Left lung (tissue), 10 donors: ENCODE results near the gene MRPS35. TPM values are rescaled to one million over a fixed set of nuclear protein-coding genes. Genes with fewer than 3 reads are reported as not detected.

Experiments
- ATAC-seq: fragments of 200-7000 bp; cut with Tn5 transposase; one replicate; pipeline ENCODE4 v1.9.1; 2020; ENCODE audit warnings: moderate library complexity
- DNase-seq, 4 donors: peaks; one replicate each; pipeline ENCODE4 v3.0.0-alpha.2; 2013 to 2020
- H3K27ac ChIP-seq, 2 donors: fragments of 200-600 bp; sonication (generic) in 1 of 2; one replicate each; pipeline versions ENCODE4 v1.5.0 to v1.8.0; 2020 to 2021
- H3K27me3 ChIP-seq, 2 donors: fragments of 200-600 bp; sonication (generic) in 1 of 2; one replicate each; pipeline versions ENCODE4 v1.5.0 to v1.8.0; 2020 to 2021
- H3K36me3 ChIP-seq, 2 donors: fragments of 200-600 bp; sonication (generic) in 1 of 2; one replicate each; pipeline versions ENCODE4 v1.5.0 to v1.8.0; 2020 to 2021
- H3K4me1 ChIP-seq, 2 donors: fragments of 200-600 bp; one replicate each; pipeline ENCODE4 v1.8.0; 2021
- H3K4me3 ChIP-seq, 2 donors: fragments of 200-600 bp; sonication (generic) in 1 of 2; one replicate each; pipeline versions ENCODE4 v1.5.0 to v1.8.0; 2020 to 2021; ENCODE audit warnings: mild to moderate bottlenecking in 1 of 2
- H3K9me3 ChIP-seq, 2 donors: fragments of 200-600 bp; sonication (generic) in 1 of 2; one replicate each; pipeline versions ENCODE4 v1.5.0 to v1.8.0; 2020 to 2021
- CTCF ChIP-seq, 2 donors: fragments of 200-600 bp; sonication (generic) in 1 of 2; IDR thresholded peaks; one replicate each; pipeline versions ENCODE4 v1.5.0 to v1.8.0; 2021; ENCODE audit warnings: antibody characterized with exemption in 2 of 2
- intact Hi-C, 2 donors: fragments of 100-400 bp; cut with DNase I; formaldehyde crosslinking; loops; one replicate each; pipeline versions ENCODE4 v1.11.2 to v1.14.2; 2022
- polyA plus RNA-seq, 6 donors: library from polyadenylated mRNA; unstranded; fragments of 120-200 nt; gene quantifications; one replicate each; pipeline ENCODE4 v1.2.1, GENCODE V29; 2013; ENCODE audit not compliant: insufficient read length in 6 of 6
- total RNA-seq, 2 donors: library from RNA; stranded (reverse); fragmentation: NEBNext Ultra II Directional; extraction: Animal tissue kit (Norgen Biotek cat#: 25700); gene quantifications; one replicate each; pipeline ENCODE4 v1.2.1, GENCODE V29; 2021
- donor health status: DM: no; HTN: yes; CAD: no.
- donor health status: DM: no; HTN: no; CAD: no.

MRPS35 gene
- total and polyA plus RNA-seq, 8 donors = 31.9 to 56.6 (median 50.7) TPM

- no peaks in the 10 kb centered on the region for H3K4me1 ChIP-seq
- H3K27me3 ChIP-seq = no peaks in the 10 kb centered on the region
- no peak overlapping the region for H3K27ac ChIP-seq
- no peak for DNase-seq
- TF ChIP-seq CTCF (IDR thresholded peaks at IDR 0.05) = no peak
- no peaks in the 10 kb centered on the region for H3K36me3 ChIP-seq
- ATAC-seq = no peak
- intact Hi-C loops = no loop called here
- no peak overlapping the region for H3K4me3 ChIP-seq
- no peaks in the 10 kb centered on the region for H3K9me3 ChIP-seq
Measured at GRCh38 chr12:27769142-27769673, 58.6 kb downstream of the MRPS35 start.

- H3K27ac ChIP-seq = no peak overlapping the region
- H3K27me3 ChIP-seq = no peaks in the 10 kb centered on the region
- intact Hi-C loops = no loop called here
- ATAC-seq = no peak
- H3K4me3 ChIP-seq = no peak overlapping the region
- H3K9me3 ChIP-seq = no peaks in the 10 kb centered on the region
- no peaks in the 10 kb centered on the region for H3K4me1 ChIP-seq
- H3K36me3 ChIP-seq = no peaks in the 10 kb centered on the region
- DNase-seq = no peak
- TF ChIP-seq CTCF (IDR thresholded peaks at IDR 0.05) = no peak
Measured at GRCh38 chr12:27771481-27772327, 61.1 kb downstream of the MRPS35 start.

- no peaks in the 10 kb centered on the region for H3K36me3 ChIP-seq
- TF ChIP-seq CTCF (IDR thresholded peaks at IDR 0.05) = no peak
- ATAC-seq = no peak
- DNase-seq = no peak
- no peaks in the 10 kb centered on the region for H3K9me3 ChIP-seq
- no peak overlapping the region for H3K4me3 ChIP-seq
- intact Hi-C loops = no loop called here
- no peaks in the 10 kb centered on the region for H3K4me1 ChIP-seq
- no peaks in the 10 kb centered on the region for H3K27me3 ChIP-seq
- H3K27ac ChIP-seq = no peak overlapping the region
Measured at GRCh38 chr12:27772328-27773049, 61.9 kb downstream of the MRPS35 start.

GRCh38 chr12:27777141-27777540 lies 66.5 kb downstream of the MRPS35 start:
- TF ChIP-seq CTCF (IDR thresholded peaks at IDR 0.05) = no peak

GRCh38 chr12:27778206-27778605 lies 67.6 kb downstream of the MRPS35 start:
- no peak for TF ChIP-seq CTCF (IDR thresholded peaks at IDR 0.05)
- Histone ChIP-seq H3K4me1 (peaks cover 13 to 29% of the 10 kb centered on the region in 2 donors), H3K27me3 (no peaks in the 10 kb centered on the region), H3K36me3 (no peaks in the 10 kb centered on the region), H3K4me3 (no peak overlapping the region), H3K27ac (no peak overlapping the region), H3K9me3 (no peaks in the 10 kb centered on the region)
- DNase-seq (no peak), ATAC-seq (no peak)
- intact Hi-C loops = no loop called here

More at GRCh38 chr12:27777141-27777540, 66.5 kb downstream of the MRPS35 start:
- Histone ChIP-seq H3K4me1 (peaks cover 9 to 24% of the 10 kb centered on the region in 2 donors), H3K4me3 (no peak overlapping the region), H3K27ac (no peak overlapping the region), H3K27me3 (no peaks in the 10 kb centered on the region), H3K9me3 (no peaks in the 10 kb centered on the region), H3K36me3 (no peaks in the 10 kb centered on the region)
- DNase-seq (no peak), ATAC-seq (no peak)
- intact Hi-C loops = no loop called here
